DND-41 (cell line): ENCODE data around the gene ATP1A2.

Experiments
- CTCF ChIP-seq: IDR thresholded peaks from 2 replicates; pipeline ENCODE4 v1.5.1; 2012; ENCODE audit warnings: borderline replicate concordance, low read length, moderate library complexity, mild to moderate bottlenecking; ENCODE audit not compliant: poor library complexity, severe bottlenecking; ENCODE audit errors: extremely low read depth
- EZH2 ChIP-seq: IDR thresholded peaks from 3 replicates; pipeline ENCODE4 v1.6.1; 2012; ENCODE audit warnings: borderline replicate concordance, low read depth, mild to moderate bottlenecking, moderate library complexity, low read length, inconsistent platforms; ENCODE audit not compliant: severe bottlenecking

DNA sequence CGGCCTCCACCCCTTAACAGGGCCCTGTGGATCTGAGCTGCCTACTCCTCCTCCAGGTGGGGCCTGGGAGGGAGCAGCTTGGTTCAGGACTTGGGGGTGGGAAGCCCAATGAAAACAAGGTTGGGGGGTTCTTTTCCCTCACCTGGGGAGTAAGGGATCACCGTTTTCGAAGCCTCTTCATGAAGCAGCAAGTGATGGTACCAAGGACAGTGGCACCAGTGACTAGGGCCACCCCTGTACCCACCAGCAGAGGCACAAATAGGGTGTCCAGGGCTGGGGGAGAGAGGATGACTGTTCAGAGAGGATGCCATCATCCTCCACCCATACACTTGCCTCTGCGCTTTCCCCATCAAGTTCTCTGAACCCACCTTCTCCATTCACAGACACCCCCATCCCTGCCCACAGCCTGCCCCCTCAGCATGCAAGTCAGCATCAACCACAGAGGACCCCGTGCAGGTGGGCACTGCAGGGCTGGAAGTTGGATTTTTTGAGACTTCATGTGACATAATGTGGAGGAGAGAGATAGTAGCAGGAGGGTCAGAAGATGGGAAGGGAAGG, 23.8 kb upstream of the ATP1A2 start:
- TF ChIP-seq EZH2 = no peak
- TF ChIP-seq CTCF = no peak
